HG03280 (cell line): ENCODE data around the gene JAG1.

Experiments
- ATAC-seq: cut with Tn5 transposase; IDR thresholded peaks from one replicate; pipeline ENCODE4 v1.9.1; 2021; ENCODE audit warnings: mild to moderate bottlenecking, moderate library complexity; ENCODE audit not compliant: unreplicated experiment

JAG1 gene

DNA sequence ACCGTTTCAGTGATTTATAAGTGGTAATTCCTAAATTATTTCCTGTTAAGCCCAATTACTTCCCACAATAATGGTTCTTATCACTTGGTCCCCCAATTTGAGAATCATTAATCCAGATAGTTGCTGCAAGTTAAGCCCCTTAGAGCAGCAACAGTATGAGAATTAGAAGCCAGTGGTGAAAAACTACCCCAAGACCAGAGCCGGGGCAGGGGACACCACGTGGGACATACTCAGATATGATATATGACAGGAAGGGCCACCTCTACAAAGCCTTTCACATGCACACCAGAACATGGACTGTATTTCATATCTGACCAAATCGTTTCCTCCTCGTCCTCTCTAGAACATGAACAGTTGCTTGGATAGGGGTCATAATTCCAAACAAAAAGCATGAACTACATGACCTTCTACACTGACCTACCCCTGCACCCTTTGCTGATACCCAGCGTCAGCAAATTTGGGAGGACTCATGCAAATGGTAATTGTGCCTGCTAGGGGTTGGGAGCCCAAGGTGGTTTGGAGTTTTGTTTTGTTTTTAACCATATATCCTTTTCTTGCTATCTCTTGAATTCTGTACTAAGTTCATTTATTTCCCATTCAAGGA lies 3.9 kb downstream of the JAG1 start:
- no peak for ATAC-seq

DNA sequence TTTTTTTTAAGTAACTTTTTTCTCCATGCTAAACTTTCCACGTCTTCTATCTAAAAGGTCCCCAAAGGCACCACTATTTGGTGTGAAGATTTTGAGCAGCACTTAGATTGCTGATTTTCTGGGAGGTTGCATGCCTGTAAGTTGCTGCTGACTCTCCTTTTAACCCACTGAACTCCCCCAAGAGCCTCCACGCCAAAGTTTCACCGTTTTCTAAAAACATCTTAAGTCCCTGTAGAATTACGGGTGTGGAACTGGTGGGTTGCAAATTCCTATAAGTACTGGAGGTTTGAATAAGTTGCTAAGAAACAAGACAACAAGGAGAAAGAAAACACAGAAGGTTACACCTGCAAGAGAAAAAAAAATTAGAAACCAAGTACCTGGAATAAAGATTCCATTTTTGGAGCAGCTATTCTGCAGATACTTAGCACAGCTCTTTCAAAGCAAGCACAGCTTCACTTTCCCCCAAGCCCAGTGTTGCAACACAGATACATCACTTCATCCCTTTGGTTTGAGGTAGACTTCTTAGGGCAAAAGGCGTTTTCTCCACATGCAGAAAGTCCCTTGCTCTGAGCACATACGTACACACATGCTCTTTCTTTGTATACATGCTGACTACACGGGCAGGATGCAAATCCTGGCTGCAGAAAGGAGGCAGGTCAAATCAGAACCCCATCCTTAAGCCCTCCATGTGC lies 5.0 kb downstream of the JAG1 start:
- no peak for ATAC-seq

DNA sequence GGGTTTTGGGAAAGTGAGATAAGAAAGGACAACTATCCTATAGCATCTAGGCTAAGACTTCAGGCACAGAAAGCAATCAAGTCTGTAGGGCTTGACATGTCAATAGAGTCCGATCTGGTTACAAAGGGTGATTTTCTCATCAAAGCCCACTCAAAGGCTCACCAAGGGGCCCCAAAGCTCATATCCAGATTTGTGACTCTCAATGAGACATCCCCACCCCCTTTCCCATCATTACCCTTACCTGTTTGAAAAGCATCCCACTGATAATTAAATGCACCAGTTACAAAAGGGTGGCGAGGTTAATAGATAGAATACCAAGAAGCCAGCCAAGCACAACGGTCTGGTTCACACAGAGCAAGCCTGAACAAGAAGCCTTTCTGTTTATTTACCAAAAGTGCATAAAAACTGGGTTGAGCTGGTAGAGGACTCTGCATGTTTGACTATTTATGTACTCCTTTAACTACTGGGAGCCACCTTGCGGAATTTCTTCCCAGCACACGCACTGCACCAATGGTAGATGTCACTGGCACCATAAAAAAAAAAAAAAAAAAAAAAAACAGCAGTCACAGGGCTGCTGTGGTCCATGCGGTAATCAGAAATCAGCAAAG lies 6.1 kb downstream of the JAG1 start:
- ATAC-seq, result no peak

DNA sequence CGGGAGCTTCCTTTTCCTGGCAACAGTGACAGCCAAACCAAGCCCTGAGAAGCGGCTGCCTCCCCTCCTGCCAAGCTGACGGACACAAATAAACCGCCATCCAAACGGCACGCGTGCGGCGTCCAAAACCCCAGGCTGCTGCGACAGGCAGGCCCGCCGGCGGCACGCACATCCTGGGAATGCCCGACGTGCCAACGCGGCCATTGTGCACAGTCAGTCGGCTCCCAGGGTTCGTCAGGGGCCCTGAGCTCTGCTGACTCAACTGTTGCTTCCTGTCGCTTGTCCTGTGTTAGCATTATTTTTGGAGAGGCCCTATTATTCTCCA lies 6.8 kb downstream of the JAG1 start:
- ATAC-seq, result no peak

DNA sequence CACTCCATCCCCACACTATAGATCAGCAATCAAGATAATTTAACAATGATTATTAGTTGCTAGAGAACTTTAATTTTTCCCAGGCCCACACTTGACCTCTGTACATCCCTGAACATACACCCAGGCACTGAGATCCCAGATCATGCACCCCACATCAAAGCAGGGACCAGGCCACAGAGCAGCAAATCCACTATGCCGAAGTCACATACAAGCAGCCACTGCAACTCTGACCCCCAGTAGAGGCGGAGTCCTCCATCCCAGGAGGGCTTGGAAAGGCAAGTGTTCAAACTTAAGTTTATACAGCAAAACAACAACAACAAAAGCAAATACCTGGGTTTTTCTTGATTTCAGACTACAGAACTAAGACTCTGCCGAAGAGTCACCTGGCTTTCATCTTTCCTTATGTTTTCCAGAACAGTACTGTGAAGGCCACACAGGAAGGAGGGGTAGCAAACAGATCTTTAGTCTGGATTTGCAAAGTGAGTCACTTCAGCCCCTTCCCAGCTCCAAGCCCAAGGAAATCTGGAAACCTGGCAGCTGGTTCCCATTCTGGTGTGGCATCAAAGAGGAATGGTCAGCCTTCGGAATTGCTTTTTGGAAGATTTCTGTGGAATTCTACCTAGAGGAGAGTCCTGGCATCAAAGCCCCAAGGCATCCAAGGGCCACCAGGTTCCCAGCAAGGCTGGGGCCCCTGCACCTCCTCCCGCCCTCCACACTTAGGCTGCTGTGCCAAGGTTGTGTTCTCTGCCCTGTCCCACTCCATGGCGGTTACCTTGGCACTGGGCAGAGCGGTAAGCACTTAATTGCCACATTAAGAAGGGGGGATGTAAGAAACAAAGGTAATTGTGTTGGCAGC lies 7.3 kb downstream of the JAG1 start:
- no peak for ATAC-seq

DNA sequence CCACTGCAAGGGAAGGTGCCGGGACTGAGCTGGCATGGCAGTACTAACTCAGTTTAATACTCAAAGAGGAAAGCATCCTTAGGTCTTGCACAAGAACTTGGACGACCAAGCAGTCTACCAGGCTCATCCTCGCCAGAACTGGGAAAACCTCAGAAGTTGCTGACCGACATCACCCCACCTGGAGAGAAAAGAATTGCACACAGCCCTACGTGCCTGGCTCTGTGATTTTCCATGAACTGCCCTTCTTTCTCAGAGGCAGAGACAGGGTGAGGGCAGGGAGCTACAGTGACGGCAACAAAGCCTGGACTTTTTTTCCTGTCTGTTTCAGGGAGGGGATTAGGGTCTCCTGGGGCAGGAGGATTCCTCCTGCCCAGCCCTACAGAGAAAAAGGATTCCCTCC lies 8.0 kb downstream of the JAG1 start:
- ATAC-seq, result no peak

DNA sequence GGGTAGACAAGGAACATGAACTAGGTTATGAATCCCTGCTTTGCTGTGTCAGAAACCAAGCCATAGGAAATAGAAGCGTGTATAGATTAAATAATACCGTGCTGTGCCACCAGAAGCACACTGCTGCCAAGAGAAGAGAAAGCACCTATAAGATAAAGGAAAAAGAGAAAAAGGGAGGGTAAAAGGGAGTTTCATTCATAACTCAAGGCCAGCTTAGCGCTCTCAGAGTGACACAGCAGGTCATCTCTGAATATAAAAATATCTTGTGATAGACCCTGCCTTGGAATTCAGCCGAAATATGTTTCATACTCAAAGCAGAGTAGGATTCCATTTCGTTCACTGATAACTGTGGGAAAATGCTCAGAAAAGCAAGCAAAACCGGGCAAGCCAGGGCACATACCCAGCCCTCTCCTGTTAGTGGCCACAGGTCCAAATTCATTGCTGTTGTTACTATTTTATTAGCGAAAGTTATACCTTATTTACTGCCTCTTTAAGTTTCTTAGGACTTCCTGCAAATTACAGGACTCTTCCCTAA lies 8.7 kb downstream of the JAG1 start:
- no peak for ATAC-seq

DNA sequence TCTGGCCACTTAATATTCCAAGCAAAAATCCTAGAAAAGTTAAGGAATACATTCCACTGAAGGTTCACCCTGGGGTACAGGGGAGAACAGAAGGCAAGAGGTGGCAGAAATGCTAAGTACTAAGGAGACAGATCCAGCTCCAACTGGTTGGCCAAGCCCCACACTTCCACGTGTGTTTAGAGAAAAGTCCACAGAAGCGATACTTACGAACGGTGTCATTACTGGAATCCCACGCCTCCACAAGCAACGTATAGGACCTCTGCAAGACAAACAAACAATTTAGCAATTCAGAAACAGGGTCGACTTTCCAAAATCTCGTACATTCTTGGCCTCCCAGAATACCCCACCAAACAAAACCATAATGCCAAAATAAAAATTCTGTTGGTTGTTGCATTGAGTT lies 10.0 kb downstream of the JAG1 start:
- no peak for ATAC-seq

DNA sequence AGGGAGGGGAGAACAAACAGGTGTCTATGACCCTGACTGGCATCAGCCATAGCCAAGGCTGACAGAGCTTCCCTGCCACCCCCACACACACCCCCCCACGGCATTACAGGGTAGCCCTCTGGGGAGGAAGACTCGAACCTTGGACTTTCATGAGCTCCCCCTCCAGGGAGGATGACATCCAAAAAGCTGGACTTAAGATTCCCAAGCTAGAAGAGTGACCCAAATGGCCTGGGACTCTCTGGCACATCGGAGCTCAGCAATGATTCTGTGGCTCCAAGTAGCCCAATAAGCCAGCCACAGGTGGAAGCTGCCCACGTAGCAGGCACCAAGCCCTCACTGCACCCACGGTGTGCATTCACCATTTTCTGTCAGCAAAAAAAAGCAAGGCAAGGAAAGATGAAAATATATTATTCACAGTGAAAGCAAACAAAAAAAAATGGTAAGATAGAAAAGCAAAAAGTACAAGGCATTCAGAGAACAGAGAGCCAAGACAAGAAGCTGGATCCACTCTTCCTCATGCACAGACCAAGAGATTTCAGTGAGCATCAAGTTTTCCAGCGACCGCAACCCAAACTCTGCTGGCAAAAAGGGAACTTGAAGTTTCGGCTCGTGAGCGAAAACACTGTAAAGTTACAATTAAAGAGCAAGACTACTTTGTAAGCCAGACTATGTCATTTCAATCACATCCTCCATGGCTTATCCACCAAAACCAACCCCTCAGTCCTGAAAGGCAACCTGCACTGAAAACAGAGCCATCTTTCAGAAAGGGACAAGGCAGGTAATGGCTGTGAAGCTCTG lies 10.9 kb downstream of the JAG1 start:
- no peak for ATAC-seq

DNA sequence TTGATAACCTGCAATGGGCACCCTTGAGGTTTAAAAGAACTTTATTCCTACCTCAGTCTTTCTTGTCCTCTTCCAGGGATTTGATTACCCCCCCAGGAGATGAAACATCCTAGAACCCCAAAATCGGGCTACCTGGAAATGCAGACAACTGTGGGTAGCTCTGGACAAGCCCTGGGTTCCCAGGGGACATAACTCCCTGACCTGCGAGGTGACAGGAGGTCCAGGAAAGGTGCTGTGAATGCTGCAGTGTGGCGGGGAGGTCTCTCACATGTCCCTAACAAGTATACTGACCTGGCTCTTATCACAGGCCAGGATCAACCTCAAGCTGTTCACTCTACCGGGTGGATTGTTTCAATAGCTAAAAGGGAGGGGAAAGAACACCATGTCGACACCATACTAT lies 11.6 kb downstream of the JAG1 start:
- no peak for ATAC-seq

DNA sequence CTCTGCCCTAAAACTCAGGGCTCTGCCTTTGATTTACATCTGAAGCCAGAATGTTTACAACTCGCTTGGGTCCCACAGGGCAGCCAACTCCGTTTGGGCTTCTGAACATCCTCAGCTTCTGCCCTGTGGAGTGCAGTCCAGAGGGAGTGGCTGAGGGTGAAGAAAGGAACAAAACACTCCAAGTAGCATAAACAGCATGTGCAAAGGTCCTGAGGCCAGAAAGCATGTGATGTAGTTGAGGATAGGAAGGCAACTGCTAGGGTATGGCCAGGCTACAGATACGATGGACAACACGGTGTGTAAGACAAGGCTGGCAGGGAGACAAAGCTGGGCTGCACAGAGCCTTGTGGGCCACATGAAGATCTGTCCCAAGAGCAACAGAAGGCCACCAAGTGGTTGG lies 12.5 kb downstream of the JAG1 start:
- no peak for ATAC-seq

DNA sequence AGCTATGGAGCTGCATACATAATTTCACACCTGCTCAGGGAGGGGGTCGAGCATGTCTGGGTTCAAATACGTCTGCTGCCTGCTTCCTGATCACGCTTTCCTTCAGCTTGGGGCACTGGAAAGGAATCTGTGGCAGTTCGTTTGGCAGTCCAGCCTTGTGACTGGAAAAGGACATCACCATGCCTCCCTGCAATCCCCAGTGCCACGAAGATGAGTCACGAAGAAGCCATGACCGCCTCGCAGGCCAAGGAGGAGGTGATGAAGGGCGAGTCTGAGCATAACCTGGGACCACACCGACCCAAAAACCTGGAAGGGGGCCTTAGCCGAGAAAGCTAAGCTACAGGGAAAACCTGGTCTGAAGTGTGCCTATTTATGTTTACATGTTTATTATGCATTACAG lies 13.1 kb downstream of the JAG1 start:
- no peak for ATAC-seq

DNA sequence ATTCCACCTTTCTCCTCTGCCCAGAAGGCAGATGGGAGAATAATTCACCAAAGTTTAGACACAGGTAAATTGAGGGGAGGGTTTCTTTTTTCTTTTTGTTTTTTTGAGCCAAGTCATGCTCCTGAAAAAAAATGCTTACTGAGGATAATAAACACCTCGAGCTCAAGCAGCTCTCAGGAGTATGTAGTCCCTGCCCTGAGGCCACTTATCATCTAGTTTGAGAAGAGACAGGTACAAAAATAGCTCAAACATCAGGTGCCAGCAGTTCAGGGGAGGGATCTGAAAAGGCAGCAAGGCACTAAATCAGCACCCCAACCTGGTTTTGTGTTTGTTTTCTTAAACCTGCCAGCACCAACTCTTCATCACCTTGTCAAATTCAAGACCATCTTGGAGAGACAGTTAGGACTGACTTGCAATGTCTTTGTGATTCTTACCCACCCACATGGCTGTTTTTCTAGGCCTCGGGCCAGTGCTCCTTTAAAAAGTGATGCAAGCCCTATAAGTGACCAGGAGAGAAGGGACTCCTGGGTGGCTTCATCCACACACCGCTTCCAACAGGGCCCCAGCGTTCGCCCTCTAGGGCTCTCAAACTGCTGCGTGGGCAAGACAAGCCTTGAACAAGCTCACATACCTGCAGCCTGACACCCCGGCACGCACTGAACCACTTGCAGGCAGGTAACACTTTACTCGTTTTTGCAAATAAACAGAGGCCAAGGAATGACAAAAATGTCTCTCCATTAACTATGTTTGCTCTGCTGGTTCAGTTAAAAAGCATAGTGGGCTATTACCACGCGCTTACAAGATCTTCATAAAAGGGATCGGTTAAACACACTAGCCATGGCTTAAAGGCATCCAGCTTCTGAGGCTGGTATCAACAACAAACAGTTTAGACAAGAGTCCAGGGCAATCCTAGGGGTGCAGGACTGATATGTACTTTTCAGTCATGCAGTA lies 13.9 kb downstream of the JAG1 start:
- no peak for ATAC-seq

DNA sequence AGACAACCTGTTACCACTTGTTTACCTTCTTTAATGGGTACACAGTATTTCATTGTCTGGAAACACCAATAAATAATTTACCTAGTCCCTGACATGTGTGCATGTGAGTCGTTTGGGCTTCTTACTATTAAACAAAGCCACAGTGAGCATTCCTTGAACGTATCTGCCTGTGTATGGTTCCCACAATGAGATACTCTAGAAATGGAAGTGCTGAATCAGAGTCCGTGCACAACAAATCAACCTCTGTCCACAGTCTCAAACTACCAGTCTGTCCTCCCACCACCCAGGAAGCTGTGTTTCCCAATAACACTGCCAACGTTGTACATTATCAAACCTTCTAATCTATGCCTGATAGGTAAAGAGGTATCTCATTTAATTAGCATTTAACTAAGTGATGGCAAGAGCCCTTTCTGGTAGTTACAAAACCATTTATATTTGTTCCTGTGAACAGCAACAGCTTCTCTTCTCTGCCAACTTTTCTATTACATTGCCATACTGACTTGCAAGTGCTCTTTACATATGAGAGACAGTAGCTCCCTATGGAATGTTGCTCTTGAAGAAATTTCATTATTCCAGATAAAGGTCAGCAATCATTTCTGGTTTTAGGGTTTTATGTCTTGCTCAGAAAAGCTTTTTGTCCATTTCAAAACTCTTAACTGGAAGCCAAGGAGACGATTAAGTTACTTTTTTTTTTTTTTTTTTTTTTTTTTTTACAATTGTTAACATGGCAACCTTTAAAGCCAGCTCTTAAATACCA lies 14.7 kb downstream of the JAG1 start:
- no peak for ATAC-seq

DNA sequence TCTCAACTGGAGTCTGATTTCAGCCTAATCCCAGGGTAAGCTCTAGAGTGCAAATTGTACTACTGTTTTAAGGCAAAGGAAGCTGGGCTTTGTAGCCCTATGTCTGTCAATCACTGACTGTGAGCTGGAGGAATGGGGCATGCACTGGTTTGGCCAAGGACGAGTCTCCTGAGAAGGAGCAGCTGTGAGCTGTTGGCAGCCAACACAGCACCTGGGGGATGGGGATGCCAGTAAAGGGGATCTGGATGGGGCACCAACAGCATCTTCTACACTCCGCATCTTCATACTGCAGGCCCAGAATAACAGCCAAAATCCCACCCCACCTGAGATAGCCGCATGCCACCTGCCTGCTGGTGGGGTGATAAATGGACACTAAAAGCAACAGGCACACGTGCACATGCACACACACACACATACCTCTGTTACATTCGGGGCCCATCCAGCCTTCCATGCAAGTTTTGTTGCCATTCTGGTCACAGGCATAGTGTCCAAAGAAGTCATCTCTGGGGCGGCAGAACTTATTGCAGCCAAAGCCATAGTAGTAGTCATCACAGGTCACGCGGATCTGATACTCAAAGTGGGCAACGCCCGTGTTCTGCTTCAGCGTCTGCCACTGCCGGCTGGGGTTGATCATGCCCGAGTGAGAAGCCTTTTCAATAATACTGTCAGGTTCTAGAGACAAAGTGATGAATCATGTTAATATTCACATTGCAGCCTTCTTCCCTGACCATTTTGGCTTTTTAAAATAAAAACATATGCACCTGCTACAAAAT lies 15.6 kb downstream of the JAG1 start:
- no peak for ATAC-seq

DNA sequence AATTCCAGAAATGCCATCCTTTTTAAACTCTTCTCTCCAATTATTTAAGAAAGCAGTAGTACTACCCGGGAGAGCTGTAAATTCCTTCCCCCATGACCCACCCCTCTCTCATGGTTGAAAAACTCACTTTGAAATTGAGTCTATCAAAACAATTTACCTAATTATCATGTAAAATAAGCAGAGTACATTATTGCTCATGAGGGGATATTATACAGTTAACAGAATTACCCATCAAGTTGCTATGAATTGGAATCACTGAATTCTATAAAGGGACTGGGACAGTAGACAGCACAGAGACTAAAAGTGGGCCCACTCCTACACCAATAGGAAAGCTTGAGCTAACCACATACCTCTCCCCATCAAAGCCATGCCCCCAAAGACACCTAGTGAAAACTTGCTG lies 16.3 kb downstream of the JAG1 start:
- ATAC-seq, result no peak

DNA sequence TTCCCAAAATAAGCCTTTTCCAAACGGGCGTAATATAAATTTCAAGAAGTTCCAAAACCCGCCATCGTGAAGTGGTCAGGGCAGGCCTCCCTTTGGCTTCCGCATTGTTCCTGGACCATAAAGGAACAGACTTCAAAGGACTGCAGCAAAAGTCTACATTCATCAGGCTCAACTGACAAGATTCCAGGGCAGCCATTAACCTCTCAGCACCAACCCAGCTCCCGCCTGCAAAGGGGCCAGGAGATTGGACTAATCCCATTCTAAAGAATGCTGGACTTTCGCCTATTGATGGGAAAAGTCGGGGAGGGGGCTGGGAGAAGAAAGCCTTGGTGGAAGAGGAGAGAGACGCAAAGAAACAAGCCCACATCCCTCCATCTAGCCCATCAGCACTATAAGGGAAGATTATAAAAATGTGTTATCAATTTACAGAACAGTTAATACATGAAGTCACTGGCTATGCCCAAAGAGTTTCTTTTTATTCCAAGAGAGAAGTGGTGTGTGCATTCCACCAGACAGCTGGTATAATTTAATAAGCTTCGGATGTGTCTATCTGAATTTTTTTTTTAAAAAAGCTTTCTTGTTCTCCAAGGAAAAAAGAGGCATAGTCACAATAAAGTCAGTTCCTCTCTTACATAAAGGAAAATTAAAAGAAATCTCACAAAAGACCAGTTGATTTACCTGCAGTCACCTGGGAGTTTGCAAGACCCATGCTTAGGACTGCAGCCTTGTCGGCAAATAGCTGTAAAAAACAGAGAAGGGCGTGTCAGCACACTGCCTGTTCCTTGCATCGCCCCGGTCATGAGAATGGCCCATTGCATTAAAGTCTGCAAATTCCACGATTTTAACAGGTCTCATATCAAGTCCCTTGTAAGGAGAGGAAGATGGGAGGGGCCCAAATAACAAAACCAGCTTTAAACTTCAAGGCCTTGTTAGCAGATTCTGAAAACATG lies 17.8 kb downstream of the JAG1 start:
- no peak for ATAC-seq
